Embryonic facial prominence (tissue), 1 donor: ENCODE results near the gene MADD.
A peak's percentile ranks its signal among the peaks of the same experiment; 100 is the strongest.

ENCODE experiments used
- DNase-seq: peaks from one replicate; pipeline ENCODE4 v3.0.0-alpha.2; 2016; ENCODE audit errors: extremely low spot score

The MADD gene

DNA sequence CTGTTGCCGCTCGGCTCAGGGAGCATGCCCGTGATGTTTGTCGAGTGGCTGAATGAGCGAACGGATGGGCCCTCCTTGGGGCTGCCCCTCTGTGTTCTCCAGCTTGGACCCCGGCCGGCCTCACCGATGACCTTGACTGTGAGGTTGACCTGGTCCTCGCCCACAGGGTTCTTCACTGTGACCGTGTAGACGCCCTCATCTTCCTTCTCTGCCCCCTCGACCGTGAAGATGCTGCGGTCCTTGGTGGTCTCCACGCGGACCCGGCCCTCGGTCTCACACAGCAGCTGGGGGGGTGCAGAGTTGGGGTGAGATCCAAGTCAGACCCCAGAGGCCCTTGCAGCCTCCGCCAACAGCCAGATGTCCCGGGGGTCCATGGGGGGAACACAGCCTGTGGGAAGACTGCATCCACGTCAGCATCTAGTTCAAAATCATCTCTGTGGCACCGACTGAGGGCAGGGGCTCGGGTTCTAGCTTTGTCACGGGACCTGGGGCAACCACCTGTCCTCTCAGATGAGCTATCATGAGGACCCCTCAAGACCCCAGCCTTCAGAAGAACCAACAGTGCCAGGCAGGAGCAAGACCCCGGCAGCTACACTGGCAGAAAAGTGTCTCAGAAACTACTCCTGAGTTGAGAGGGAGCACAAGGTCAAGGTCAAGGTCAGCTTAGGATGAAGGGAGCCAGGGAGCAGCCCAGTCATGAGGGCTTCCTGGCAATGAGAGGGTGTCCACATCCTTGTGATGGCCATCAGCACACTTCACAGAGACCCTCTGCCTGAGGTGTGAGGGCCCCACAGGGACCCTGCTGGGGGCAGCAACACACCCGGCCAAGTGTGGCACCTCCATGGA, 68.7 kb downstream of the MADD start:
- no peak for DNase-seq

DNA sequence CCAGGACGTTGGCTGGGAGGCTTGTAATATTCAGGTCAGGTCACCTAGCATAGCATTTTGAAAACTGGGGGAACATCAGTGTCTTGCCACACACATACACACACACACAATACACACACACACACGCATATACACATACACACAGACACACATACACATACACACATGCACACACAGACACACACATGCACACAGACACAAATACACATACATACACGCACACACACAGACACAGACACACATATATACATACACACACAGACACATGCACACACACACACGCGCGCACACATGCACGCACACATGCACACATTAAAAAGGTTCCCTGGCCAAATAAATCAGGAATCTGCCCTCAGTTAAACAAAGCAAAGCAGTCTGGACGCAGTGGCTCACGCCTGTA, 70.1 kb downstream of the MADD start:
- no peak for DNase-seq

- no peak for DNase-seq
Observed at GRCh38 chr11:47340980-47341775, 71.2 kb downstream of the MADD start.

GRCh38 chr11:47342036-47342803, 72.3 kb downstream of the MADD start:
- DNase-seq = no peak

DNA sequence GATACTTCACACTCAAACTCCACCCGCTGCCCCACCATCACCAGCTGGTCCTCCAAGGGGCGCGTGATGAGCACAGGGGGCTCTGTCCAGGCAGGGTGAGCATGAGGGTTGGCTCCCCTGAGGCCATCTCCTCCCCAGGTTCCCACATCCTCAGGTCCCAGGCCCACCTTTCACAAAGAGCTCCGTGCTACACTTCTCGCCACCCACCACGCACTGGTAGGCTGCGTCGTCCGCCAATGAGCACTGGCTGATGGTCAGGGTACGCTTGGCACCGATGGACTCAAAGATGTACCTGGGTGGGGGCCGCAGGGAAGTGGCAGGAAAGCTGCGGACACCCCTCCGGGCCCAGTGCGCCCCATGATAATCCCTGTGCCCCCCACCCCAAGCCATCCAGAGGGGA, 72.9 kb downstream of the MADD start:
- DNase-seq = no peak

GRCh38 chr11:47345890-47346563, 76.1 kb downstream of the MADD start:
- no peak for DNase-seq

- DNase-seq = no peak
Observed at GRCh38 chr11:47347137-47347536, 77.2 kb downstream of the MADD start.

- DNase-seq = no peak
Observed at GRCh38 chr11:47348131-47348802, 78.3 kb downstream of the MADD start.

- DNase-seq = no peak
Observed at GRCh38 chr11:47348859-47349258, 78.9 kb downstream of the MADD start.

- no peak for DNase-seq
Observed at GRCh38 chr11:47349521-47350095, 79.7 kb downstream of the MADD start.

DNA sequence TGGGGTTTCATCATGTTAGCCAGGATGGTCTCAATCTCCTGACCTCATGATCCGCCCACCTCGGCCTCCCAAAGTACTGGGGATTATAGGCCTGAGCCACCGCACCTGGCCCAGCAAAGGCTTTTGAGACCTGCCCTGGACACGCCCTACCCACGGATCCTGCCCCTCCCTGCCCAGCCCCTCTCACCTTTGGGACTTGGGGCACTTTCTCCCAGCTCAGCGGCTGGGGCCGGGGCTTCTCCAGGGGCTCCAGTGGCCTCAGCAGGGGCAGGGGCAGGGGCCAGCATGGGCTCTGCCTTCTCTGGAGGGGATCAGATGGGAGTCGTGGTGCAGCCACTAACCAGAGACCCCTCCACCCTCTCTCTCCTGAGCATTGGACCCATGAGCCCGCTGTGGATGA, 80.4 kb downstream of the MADD start:
- no peak for DNase-seq

GRCh38 chr11:47351156-47352126, 81.5 kb downstream of the MADD start:
- DNase-seq = no peak

- DNase-seq = no peak
Observed at GRCh38 chr11:47352556-47352955, 82.6 kb downstream of the MADD start, which contains the start of gene MYBPC3. MYBPC3 (minus strand) TSS chr11:47352702; CDS start chr11:47352647, 55 bp downstream.

DNA sequence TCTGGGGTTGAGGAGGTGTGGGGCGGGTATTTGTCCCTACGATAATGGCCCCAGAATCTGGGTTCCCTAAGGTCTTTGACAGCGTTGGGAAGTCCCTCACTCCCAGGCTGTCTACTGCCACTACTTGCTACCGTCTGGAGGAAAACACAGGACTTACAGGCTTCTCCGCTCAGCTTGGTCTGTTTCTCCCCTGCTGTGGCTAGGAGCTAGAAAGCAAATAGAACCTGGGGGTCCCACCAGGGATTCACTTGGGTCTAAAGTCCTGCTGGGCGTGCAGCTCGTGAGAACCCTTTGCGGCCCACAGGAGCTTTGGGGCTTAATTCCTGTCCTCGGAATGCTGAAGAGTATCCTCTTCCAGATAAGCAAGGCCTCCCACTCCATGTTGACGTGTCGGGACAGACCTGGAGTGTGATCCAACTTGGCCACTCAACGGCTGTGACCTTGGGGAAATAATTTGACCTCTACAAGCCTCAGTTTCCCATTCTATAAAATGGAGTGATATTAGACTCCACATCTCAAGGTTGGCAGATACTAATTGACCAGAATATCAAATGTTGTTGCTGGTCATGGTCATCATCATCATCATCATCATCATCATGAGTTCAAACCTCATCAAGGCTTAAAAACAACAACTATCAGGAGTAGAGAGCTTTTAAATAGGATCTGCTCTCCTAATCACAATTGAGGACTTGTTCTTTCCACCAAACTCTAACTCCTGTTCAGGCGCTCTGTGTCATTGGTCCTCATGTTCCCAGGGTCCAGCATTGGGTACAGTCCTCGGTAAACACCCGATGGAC, 84.2 kb downstream of the MADD start:
- no peak for DNase-seq

- no peak for DNase-seq
Observed at GRCh38 chr11:47354913-47355282, 85.0 kb downstream of the MADD start.

DNA sequence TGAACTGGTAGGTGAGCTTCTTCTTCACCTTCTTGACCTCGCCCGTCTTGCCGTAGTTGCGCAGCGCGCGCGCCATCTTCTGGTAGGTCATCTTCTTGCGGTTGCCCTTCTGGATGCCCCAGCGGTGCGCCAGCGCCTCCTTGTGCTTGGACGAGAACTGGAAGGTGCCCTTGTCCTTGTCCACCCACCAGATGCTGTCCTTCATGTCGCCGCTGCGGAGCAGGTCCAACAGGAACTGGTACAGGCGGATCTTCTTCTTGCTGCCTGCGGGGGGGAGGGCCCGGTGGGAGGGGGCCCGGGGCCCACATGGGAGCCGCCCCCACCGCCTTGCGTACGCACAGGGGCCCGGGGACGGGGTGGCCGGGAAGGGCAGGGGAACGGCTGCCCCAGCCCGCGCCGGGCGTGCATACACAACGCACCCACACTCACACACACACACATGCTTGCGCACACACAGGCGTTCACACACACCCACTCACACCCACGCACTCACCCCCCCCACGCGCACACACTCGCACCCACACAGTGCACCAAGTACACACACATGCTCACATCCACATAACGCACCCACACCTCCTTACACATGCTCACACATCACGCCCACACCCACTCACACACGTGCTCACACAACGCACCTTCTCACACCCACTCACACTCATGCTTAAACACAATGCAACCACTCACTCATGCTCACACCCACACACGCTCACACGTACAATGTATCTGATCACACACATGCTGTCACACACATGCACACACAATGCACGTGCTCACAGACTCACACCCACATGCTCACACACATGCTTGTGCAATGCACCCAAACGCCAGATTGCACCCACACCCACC, 85.6 kb downstream of the MADD start:
- peak; percentile 41 for DNase-seq

DNA sequence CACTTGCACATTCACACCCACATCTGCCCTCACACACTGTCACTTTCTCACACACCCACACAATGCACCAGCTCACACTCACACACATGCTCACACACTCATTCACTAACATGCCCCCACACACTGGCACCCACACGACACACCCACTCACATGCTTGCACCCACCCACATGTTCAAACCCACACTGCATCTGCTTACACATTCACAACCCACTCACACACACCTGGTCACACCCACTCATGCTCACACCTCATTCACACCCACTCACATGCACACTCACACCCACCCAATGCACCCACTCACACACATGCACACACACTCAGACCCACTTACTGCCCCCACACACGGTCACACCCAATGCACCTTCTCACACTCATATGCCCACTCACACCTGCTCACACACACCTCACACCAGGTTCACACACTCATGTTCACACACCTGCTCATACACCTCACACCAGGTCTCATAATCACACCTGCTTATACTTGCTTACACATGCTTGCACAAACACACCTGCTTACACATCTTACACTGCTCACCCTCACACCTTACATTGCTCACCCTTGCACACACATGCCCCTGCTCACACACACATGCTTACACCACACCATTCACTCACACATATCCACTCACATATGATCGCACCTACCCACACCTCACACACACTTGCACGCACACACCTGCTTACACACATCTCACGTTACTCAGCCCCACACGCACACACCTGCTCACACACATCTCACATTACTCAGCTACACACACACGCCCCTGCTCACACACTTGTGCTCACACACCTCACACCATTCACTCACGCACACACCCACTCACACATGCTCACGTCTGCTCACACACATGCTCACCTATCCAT, 86.4 kb downstream of the MADD start:
- no peak for DNase-seq
